Left forelimb (tissue), 1 donor: Measurements from ENCODE around the gene POLR3B.
"Not testable (repeated sequence)": the region's sequence is repeated elsewhere in the genome, so short reads cannot be mapped to it uniquely, and the experiment has no call there.

Experiments
- DNase-seq: peaks from one replicate; pipeline ENCODE4 v3.0.0-alpha.2; 2018; ENCODE audit warnings: low spot score

The POLR3B gene

DNA sequence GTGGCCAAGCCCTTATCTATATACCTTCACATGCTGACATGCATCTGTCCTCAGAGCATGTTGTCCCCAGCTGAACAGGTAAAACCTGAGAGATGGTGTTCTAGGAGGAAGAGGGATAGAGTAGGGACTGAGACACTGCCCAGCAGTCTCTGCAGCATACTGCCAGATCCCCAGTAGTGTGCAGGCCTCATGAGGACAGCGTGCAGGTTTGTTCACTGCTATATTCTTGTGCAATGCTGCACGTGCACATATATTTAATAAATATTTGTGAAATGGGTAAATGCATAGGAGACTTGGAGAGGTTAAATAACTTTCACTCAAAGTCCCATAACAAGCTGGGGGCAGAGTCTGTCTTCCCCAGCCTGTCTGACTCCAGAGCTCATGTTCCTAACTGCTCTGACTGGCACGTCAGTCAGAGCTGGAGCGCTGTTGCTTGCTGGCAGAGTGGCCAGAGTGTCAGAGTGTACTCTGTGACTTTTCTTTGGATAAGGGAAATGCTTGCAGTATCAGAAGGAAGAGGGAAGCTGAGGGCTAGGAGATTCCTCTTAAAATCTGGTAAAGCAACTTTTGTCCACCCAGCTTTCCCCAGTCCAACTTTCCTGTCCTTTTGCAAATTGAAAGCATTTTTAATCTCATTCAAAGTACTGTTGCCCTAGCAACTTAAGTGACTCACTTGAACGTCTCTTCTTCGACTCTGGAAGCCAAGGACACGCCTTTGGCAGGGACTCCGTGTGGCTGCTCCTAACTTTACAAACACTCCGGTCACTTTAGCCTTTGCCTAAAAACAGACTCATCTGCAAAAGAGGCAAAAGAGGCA, 14.9 kb upstream of the POLR3B start:
- DNase-seq = no peak

DNA sequence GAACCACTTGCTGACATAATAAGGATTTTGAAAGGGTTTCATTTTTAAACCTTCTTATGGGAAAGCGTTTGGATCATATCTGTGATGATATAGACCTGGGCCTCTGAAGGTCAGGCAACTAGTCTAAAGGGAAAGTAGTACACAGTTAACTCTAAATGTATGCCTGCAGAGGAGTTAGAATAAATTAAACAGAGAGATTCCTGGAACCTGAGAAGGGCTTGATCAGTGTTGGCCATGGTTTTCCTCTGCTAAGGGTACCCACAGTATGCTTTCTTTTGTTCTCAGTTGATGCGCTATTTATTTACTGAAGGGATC, 14.4 kb upstream of the POLR3B start:
- DNase-seq = no peak

GRCh38 chr12:106344131-106344530, 13.4 kb upstream of the POLR3B start:
- no peak for DNase-seq

- DNase-seq = no peak
Measured at GRCh38 chr12:106345746-106346145, 11.8 kb upstream of the POLR3B start.

DNA sequence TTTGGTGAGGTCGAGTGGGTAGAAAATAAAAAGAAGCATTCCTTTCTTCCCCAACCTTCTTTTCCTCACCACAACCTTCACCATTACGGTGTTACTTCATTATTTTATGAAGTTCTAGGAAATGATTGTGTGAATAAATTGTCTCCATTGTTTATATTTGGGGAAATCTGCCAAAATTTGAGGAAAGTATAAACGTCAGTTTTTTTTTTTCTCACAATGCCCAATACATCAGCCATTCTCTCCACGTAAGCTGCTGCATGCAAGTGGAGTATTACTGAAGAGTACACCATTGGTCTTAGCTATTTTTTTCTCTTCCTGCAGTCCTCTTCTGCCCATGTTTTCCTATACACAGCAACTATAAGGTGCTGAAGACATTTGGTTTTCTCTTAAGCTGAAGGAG, 9.1 kb upstream of the POLR3B start:
- DNase-seq = no peak

GRCh38 chr12:106353175-106353574, 4.4 kb upstream of the POLR3B start:
- DNase-seq = no peak

- DNase-seq = no peak
Measured at GRCh38 chr12:106358396-106359241, 1.1 kb downstream of the POLR3B start.

GRCh38 chr12:106359646-106360399, 2.3 kb downstream of the POLR3B start:
- no peak for DNase-seq

GRCh38 chr12:106360400-106360994, 2.9 kb downstream of the POLR3B start:
- no peak for DNase-seq

DNA sequence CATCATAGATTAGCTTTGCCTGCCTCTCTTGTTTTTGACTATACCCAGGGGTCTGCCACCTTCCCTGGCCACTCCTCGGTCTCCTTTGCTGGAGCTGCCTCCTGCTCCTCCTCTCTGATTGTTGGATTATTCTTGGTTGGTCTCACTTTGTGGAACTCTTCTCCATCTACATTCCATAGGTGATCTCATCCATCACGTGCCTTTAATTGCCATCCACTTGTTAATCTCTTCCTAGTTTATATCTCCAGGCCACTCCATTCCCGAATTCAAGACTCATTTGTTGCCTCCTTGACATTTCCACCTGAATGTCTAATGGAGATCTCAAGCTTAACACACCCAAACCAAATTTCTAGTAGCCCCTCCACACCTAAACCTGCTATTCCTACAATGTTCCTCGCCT, 5.4 kb downstream of the POLR3B start:
- no peak for DNase-seq

DNA sequence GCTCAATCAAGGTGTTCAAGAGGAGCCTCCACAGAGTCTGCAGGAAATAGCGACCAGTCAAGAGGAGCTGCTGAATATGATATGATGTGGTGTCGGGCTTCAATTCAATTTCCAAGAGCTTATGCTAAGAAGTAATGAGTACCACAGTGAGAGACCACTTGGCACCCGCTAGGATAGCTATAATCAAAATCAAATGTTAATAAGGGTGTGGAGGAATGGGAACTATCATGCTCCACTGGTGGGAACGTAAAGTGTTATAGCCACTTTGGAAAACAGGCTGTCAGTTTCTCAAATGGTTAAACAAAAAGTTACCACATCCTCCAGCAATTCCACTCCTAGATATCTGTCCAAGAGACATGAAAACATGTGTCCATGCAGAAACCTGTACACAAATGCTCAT, 6.7 kb downstream of the POLR3B start:
- no peak for DNase-seq

DNA sequence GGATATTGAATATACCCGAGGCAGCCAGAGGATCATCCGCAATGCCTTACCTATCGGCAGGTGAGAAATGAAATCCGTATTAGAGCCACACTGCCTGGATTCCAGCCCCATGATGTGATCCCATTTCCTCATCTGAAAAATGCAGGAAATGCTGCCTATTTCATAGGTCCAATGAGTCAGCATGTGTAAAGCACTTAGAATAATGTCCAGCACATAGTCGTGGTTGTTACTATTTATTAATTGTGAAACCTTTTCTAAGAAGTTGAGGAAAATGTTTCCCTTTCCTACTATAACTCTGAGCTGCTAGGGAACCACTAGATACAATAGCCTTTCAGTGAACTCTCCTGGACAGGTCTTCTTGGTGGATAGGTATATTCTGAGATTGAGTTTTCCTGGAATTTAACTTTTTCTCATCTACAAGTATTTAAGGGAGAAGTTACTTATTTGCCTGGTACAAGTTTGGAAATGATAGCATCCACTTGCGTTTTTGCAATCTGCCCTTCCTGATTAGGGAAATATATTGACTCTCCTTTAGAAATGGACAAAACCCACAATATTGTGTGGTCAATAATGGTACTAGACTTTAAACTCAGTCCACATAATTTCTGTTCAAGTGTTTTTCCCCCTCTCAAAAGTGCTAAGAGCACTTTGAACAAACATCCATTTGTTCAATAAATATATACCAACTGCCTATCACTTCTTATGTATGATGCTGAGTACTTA, 12.2 kb downstream of the POLR3B start:
- DNase-seq = no peak

DNA sequence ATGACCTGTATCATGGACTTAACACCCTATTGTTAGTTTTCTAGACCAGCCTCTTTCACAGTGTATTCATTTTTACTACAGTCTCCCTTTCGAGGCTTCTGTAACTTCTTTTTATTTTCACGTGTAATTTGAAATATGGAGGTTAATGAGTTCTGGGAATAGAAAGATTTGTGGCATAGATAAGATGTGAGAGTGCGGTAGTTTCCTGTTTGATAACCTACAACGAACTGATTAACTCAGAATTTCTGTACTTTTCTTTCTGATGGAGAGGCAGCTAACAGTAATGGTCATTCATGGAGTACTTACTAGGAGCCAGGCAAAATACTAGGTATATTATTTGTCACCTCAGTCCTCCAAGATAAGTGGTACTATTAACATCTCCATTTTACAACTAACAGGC, 21.2 kb downstream of the POLR3B start:
- no peak for DNase-seq

DNA sequence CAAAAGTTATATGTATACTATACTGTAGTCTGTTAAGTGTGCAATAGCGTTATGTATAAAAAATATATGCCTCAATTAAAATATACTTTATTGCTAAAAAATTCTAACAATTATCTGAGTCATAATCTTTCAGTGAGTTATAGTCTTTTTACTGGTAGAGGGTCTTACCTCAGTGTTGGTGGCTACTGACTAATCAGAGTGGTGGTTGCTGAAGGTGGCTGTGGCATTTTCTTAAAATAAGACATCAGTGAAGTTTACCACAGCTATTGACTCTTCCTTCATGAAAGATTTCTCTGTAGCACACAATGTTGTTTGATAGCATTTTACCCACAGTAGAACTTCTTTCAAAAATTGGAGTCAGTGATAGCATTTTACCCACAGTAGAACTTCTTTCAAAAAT, 23.4 kb downstream of the POLR3B start:
- DNase-seq = no peak

DNA sequence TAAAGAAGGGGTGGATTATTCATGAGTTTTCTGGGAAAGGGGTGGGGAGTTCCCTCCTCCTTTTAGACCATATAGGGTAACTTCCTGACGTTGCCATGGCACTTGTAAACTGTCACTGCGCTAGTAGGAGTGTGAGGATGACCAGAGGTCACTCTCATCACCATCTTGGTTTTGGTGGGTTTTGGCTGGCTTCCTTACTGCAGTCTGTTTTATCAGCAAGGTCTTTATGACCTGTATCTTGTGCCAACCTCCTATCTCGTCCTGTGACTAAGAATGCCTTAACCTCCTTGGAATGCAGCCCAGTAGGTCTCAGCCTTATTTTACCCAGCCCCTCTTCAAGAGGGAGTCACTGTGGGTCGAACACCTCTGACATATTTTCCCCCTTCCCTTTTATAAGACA, 24.3 kb downstream of the POLR3B start:
- DNase-seq = not testable (repeated sequence)

DNA sequence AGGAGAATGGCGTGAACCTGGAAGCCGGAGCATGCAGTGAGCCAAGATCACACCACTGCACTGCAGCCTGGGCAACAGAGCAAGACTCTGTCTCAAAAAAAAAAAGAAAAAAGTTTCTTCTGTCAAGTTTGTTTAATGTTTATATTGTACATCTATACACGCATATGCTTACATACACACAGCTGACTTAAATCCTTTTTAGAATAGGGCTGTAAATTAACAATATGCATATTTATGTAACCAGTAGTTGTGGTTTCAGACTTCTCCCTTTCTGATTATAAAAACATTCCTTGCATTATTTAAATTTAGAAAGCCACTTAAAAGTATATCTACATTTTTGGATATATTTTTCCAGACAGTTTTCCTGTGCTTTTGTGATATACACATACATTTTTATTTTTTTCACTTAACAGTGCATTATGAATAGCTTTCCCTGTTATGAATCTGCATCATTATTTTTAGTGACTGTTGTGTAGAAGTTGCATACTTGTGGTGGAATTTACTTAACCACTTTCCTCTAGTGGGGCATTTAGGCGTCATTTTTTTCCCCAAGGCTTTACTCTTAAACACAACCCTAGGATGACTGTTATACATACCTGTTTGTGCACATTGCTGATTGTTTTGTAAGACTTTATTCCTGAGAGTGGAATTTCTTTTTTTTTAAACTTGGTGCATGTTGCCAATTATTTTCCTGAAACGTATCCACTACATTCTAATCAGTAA, 29.4 kb downstream of the POLR3B start:
- DNase-seq = no peak

GRCh38 chr12:106387848-106388377, 30.4 kb downstream of the POLR3B start:
- DNase-seq = no peak

- no peak for DNase-seq
Measured at GRCh38 chr12:106389151-106389550, 31.6 kb downstream of the POLR3B start.

- DNase-seq = no peak
Measured at GRCh38 chr12:106392759-106393158, 35.2 kb downstream of the POLR3B start.

- DNase-seq = no peak
Measured at GRCh38 chr12:106409878-106410277, 52.3 kb downstream of the POLR3B start.

- DNase-seq = no peak
Measured at GRCh38 chr12:106412563-106412962, 55.0 kb downstream of the POLR3B start.
